ENCODE measurements around the gene DHCR24.

DNA sequence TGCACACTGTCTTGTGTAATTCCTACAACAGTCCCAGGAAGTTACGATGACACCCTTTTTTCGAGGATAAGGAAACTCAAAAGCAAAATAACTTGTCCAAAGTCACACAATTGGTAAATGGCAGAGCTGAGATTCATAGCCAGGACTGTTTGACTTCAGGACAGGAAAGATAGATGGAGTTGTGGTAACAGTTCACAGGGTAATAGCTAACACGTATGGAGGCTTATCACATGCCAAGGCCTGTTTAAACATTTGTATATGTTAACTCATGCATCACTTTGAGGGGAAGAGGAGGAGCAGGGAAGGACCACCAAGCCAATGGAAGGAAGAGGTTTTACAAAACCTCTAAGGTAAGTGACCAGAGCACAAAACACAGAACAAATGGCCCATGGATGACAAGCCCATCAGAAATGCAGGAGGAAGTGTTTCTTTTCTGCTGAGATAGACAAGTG lies 2.8 kb downstream of the DHCR24 start:
- TF ChIP-seq, protein P1, sequence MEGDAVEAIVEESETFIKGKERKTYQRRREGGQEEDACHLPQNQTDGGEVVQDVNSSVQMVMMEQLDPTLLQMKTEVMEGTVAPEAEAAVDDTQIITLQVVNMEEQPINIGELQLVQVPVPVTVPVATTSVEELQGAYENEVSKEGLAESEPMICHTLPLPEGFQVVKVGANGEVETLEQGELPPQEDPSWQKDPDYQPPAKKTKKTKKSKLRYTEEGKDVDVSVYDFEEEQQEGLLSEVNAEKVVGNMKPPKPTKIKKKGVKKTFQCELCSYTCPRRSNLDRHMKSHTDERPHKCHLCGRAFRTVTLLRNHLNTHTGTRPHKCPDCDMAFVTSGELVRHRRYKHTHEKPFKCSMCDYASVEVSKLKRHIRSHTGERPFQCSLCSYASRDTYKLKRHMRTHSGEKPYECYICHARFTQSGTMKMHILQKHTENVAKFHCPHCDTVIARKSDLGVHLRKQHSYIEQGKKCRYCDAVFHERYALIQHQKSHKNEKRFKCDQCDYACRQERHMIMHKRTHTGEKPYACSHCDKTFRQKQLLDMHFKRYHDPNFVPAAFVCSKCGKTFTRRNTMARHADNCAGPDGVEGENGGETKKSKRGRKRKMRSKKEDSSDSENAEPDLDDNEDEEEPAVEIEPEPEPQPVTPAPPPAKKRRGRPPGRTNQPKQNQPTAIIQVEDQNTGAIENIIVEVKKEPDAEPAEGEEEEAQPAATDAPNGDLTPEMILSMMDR (conservative IDR thresholded peaks at IDR 0.05; ENCODE audit: low read depth in 2 of 2) = no peak
- TF ChIP-seq EZH2 (IDR thresholded peaks at IDR 0.05; ENCODE audit: low read depth, unreplicated experiment) (no peak), EZH2phosphoT487 (IDR thresholded peaks at IDR 0.05; ENCODE audit: unreplicated experiment) (no peak), CREB1 (CRISPR knock-in tag; IDR thresholded peaks at IDR 0.05; ENCODE audit: low read depth) (no peak), POLR2AphosphoS5 (IDR thresholded peaks at IDR 0.05; ENCODE audit: low read depth) (no peak), NANOG (IDR thresholded peaks at IDR 0.05; ENCODE audit: borderline replicate concordance) (no peak), JUNB (IDR thresholded peaks at IDR 0.05; ENCODE audit: unreplicated experiment) (no peak)
- TF ChIP-seq, protein P2, sequence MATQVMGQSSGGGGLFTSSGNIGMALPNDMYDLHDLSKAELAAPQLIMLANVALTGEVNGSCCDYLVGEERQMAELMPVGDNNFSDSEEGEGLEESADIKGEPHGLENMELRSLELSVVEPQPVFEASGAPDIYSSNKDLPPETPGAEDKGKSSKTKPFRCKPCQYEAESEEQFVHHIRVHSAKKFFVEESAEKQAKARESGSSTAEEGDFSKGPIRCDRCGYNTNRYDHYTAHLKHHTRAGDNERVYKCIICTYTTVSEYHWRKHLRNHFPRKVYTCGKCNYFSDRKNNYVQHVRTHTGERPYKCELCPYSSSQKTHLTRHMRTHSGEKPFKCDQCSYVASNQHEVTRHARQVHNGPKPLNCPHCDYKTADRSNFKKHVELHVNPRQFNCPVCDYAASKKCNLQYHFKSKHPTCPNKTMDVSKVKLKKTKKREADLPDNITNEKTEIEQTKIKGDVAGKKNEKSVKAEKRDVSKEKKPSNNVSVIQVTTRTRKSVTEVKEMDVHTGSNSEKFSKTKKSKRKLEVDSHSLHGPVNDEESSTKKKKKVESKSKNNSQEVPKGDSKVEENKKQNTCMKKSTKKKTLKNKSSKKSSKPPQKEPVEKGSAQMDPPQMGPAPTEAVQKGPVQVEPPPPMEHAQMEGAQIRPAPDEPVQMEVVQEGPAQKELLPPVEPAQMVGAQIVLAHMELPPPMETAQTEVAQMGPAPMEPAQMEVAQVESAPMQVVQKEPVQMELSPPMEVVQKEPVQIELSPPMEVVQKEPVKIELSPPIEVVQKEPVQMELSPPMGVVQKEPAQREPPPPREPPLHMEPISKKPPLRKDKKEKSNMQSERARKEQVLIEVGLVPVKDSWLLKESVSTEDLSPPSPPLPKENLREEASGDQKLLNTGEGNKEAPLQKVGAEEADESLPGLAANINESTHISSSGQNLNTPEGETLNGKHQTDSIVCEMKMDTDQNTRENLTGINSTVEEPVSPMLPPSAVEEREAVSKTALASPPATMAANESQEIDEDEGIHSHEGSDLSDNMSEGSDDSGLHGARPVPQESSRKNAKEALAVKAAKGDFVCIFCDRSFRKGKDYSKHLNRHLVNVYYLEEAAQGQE (IDR thresholded peaks at IDR 0.05; ENCODE audit: unreplicated experiment) = no peak
